Endothelial cell of umbilical vein (primary cell): Measurements from ENCODE around the gene ZNF621. TPM values are rescaled to one million over a fixed set of nuclear protein-coding genes. Genes with fewer than 3 reads are reported as not detected.

Experiments
- BruUV-seq: library from RNA; stranded (reverse); fragments of 400-500 nt; replicated peaks from 2 replicates; lab custom pipeline; 2021; lab: Mats Ljungman, UMichigan
- CTCF ChIA-PET: fragments of 300-600, 350-600 bp; sonication (Branson Sonifier 250); formaldehyde crosslinking; loops from one replicate; lab custom pipeline; 2021; ENCODE audit warnings: antibody characterized with exemption, inconsistent platforms; lab: Charles Lee
- POLR2A ChIA-PET: fragments of 300-600, 350-600 bp; sonication (Branson Sonifier 250); formaldehyde crosslinking; loops from one replicate; lab custom pipeline; 2021; ENCODE audit warnings: antibody characterized with exemption, inconsistent platforms; lab: Charles Lee
- DNase-seq: peaks from one replicate; pipeline ENCODE4 v3.0.0-alpha.2; 2011; ENCODE audit warnings: low read depth, low spot score
- FAIRE-seq: peaks from 2 replicates; lab custom pipeline; 2011; peaks lifted over from hg19 to GRCh38; lab: Jason Lieb, UNC
- H2AFZ ChIP-seq: 2 replicates; pipeline ENCODE4 v1.6.0; 2012; ENCODE audit warnings: low read depth, low read length, control low read depth, inconsistent platforms
- H3K27ac ChIP-seq: 2 replicates; pipeline ENCODE4 v1.5.1; 2011; ENCODE audit warnings: low read depth, mild to moderate bottlenecking, control low read depth, low read length, moderate library complexity; ENCODE audit not compliant: insufficient read depth
- H3K27me3 ChIP-seq, 2 experiments: 2 replicates each; pipeline versions ENCODE4 v1.6.0 to v1.6.1; 2011; ENCODE audit warnings: low read length in 2 of 2, mixed read lengths in 1 of 2; ENCODE audit not compliant: control insufficient read depth in 2 of 2, insufficient read depth in 2 of 2
- H3K36me3 ChIP-seq, 2 experiments: 2 replicates in 1 of 2; 3 replicates in 1 of 2; pipeline ENCODE4 v1.5.1; 2011; ENCODE audit warnings: low read length in 2 of 2, mild to moderate bottlenecking in 1 of 2, moderate library complexity in 1 of 2; ENCODE audit not compliant: control insufficient read depth in 2 of 2, insufficient read depth in 2 of 2; ENCODE audit errors: extremely low read depth in 1 of 2
- H3K4me1 ChIP-seq: 3 replicates; pipeline ENCODE4 v1.5.1; 2011; ENCODE audit warnings: mild to moderate bottlenecking, low read length; ENCODE audit not compliant: control insufficient read depth, insufficient read depth; ENCODE audit errors: extremely low read depth
- H3K4me2 ChIP-seq: 2 replicates; pipeline ENCODE4 v1.6.1; 2011; ENCODE audit warnings: low read length, control low read depth, mixed read lengths; ENCODE audit not compliant: insufficient read depth
- H3K4me3 ChIP-seq, 3 experiments: fragments of 200-600 bp in 1 of 3; sonication (generic), shearing (Covaris generic) in 1 of 3; replicated peaks in 1 of 3; 2 replicates each; pipeline ENCODE4 v1.5.1; 2011 to 2016; ENCODE audit warnings: control low read depth in 3 of 3, low read length in 3 of 3, mild to moderate bottlenecking in 2 of 3, inconsistent platforms in 1 of 3, low read depth in 1 of 3, moderate library complexity in 1 of 3; ENCODE audit not compliant: insufficient read depth in 1 of 3
- H3K79me2 ChIP-seq: 2 replicates; pipeline ENCODE4 v1.6.0; 2012; ENCODE audit warnings: low read length, inconsistent platforms; ENCODE audit not compliant: control insufficient read depth, insufficient read depth
- H3K9ac ChIP-seq: replicated peaks from 2 replicates; pipeline ENCODE3; 2011; ENCODE audit warnings: low read length, control low read depth; ENCODE audit not compliant: insufficient read depth; ENCODE audit errors: extremely low read depth
- H3K9me1 ChIP-seq: replicated peaks from 3 replicates; pipeline ENCODE4 v1.6.0; 2011; ENCODE audit warnings: mild to moderate bottlenecking, low read length; ENCODE audit not compliant: control insufficient read depth, insufficient read depth; ENCODE audit errors: extremely low read depth
- H3K9me3 ChIP-seq: replicated peaks from 2 replicates; pipeline ENCODE4 v1.5.1; 2012; ENCODE audit warnings: low read length, inconsistent platforms; ENCODE audit not compliant: control insufficient read depth, insufficient read depth
- H4K20me1 ChIP-seq: replicated peaks from 2 replicates; pipeline ENCODE3; 2011; ENCODE audit warnings: mild to moderate bottlenecking, low read length; ENCODE audit not compliant: control insufficient read depth, insufficient read depth; ENCODE audit errors: extremely low read depth
- EZH2 ChIP-seq: IDR thresholded peaks from 2 replicates; pipeline ENCODE4 v1.6.1; 2012; ENCODE audit warnings: borderline replicate concordance, low read depth, mild to moderate bottlenecking, moderate library complexity, low read length, inconsistent platforms; ENCODE audit not compliant: severe bottlenecking
- FOS ChIP-seq: IDR thresholded peaks from 2 replicates; pipeline ENCODE4 v1.6.1; 2011; ENCODE audit warnings: mild to moderate bottlenecking, low read length, moderate library complexity, borderline replicate concordance; ENCODE audit not compliant: insufficient read depth
- GATA2 ChIP-seq: IDR thresholded peaks from 2 replicates; pipeline ENCODE4 v1.7.0; 2011; ENCODE audit warnings: low read depth, mild to moderate bottlenecking, moderate library complexity, mixed read lengths, low read length; ENCODE audit not compliant: insufficient read length, insufficient read depth
- JUN ChIP-seq: IDR thresholded peaks from 2 replicates; pipeline ENCODE4 v1.6.1; 2011; ENCODE audit warnings: borderline replicate concordance, low read depth; ENCODE audit not compliant: insufficient read length, insufficient read depth
- MYC ChIP-seq: IDR thresholded peaks from one replicate; pipeline ENCODE4 v1.6.1; 2011; ENCODE audit warnings: mild to moderate bottlenecking, low read depth, low read length
- POLR2A ChIP-seq: IDR thresholded peaks from 2 replicates; pipeline ENCODE4 v1.6.1; 2012; ENCODE audit warnings: low read depth, mild to moderate bottlenecking, control low read depth, low read length
- POLR2AphosphoS5 ChIP-seq: IDR thresholded peaks from 2 replicates; pipeline ENCODE4 v1.6.1; 2012; ENCODE audit warnings: low read depth, mild to moderate bottlenecking, control low read depth, low read length, moderate library complexity; ENCODE audit not compliant: insufficient read depth
- dilution Hi-C: fragments of 300-500 bp; cut with MboI; formaldehyde crosslinking; loops from one replicate; pipeline ENCODE4 v1.15.0; 2019; ENCODE audit warnings: low sequenced_read_pairs; ENCODE audit not compliant: extremely low pct_ligation_motif_present
- intact Hi-C: fragments of 100-400 bp; cut with micrococcal nuclease; formaldehyde crosslinking; loops from one replicate; pipeline ENCODE4 v1.10.0; 2022
- polyA plus RNA-seq, 4 experiments: library from polyadenylated mRNA; depleted of rRNA in 3 of 4; stranded (reverse) in 3 of 4; unstranded in 1 of 4; fragments of >200 nt; gene quantifications; 2 replicates each; pipeline versions ENCODE4 v1.2.1 to v1.2.3, GENCODE V29; 2011 to 2012; ENCODE audit warnings: missing spikeins in 1 of 4
- total RNA-seq: library from RNA; stranded (reverse); gene quantifications from 2 replicates; pipeline ENCODE4 v1.2.3, GENCODE V29; 2021
- TF ChIP-seq, protein P1 (sequence below), 2 donors: IDR thresholded peaks; 1 replicate in 1 of 2; 2 replicates in 1 of 2; pipeline ENCODE4 v1.5.1; 2011; ENCODE audit warnings: low read length in 2 of 2, mild to moderate bottlenecking in 2 of 2, moderate library complexity in 2 of 2, control low read depth in 1 of 2, inconsistent platforms in 1 of 2, low read depth in 1 of 2; ENCODE audit not compliant: insufficient read depth in 1 of 2; ENCODE audit errors: extremely low read depth in 1 of 2
- TF ChIP-seq, protein P2 (sequence below): IDR thresholded peaks from 2 replicates; pipeline ENCODE4 v1.6.1; 2011; ENCODE audit not compliant: insufficient read depth, insufficient read length

The ZNF621 gene
- total and polyA plus RNA-seq, 2 donors (not counting 3 experiments of a cell fraction or from before 2014, with no cell fraction given): 8.5 to 22.5 TPM

DNA sequence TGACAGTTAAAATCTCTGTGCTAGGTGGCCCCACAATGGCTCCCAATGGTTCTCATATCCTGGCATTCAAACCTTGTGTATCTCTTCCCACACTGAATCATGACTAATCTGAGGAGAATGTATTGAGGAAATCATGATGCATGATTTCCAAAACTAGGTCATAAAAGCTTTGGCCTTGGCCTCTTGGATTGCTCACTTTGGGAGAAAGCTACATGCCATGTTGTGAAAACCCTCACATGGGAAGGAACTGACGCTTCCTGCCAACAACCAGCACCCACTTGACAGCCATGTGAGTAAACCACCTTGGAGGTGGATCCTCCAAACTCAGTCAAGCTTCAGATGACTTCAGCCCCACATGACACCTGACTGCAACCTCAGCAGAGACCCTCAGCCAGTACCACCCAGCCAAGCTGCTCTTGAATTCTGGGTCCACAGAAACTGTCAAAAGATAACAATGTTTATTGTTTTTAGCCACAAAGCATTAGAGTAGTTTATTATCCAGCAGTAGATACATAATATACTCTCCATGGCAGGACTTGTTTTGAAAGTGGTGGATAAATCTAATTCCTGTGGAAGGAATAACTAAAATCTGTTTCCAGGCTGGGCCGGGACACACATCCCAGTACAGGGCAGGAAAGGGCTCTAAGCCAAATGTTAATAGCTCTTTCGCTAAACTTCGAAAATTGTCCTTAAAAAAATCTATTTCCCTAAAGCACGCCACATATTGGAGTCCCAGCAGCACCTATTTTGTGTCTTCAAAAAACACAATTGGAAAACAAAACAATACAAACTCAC lies 19.9 kb upstream of the ZNF621 start:
- no peak overlapping the region for H2AFZ ChIP-seq
- no peaks in the 10 kb centered on the region for H3K79me2 ChIP-seq
- TSS peak; percentile 65 for BruUV-seq
- POLR2A ChIA-PET: interaction anchor here (1.7 to 3.0 kb wide), 2 partner anchors 19 to 47 kb away, joined by 10 to 19 read pairs; partner anchors contain the start of genes RPL14 and ZNF621
- H3K4me2 ChIP-seq: peak overlapping the region; percentile 46
- H3K9ac ChIP-seq: peak overlapping the region; percentile 69
- peaks cover 19% of the 10 kb centered on the region for H3K4me1 ChIP-seq
- no peaks in the 10 kb centered on the region for H4K20me1 ChIP-seq
- no peaks in the 10 kb centered on the region for H3K27me3 ChIP-seq
- H3K27ac ChIP-seq: peak overlapping the region; percentile 96
- TF ChIP-seq FOS: peak; percentile 98
- TF ChIP-seq, protein P1, sequence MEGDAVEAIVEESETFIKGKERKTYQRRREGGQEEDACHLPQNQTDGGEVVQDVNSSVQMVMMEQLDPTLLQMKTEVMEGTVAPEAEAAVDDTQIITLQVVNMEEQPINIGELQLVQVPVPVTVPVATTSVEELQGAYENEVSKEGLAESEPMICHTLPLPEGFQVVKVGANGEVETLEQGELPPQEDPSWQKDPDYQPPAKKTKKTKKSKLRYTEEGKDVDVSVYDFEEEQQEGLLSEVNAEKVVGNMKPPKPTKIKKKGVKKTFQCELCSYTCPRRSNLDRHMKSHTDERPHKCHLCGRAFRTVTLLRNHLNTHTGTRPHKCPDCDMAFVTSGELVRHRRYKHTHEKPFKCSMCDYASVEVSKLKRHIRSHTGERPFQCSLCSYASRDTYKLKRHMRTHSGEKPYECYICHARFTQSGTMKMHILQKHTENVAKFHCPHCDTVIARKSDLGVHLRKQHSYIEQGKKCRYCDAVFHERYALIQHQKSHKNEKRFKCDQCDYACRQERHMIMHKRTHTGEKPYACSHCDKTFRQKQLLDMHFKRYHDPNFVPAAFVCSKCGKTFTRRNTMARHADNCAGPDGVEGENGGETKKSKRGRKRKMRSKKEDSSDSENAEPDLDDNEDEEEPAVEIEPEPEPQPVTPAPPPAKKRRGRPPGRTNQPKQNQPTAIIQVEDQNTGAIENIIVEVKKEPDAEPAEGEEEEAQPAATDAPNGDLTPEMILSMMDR (IDR thresholded peaks at IDR 0.05; ENCODE audit: extremely low read depth in 1 of 2, insufficient read depth in 1 of 2, low read depth in 1 of 2, low read length in 2 of 2): no peak
- TF ChIP-seq EZH2: no peak
- TF ChIP-seq, protein P2, sequence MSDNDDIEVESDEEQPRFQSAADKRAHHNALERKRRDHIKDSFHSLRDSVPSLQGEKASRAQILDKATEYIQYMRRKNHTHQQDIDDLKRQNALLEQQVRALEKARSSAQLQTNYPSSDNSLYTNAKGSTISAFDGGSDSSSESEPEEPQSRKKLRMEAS: peak; percentile 91
- TF ChIP-seq MYC: peak; percentile 43
- peak; percentile 100 for TF ChIP-seq JUN
- peak; percentile 50 for TF ChIP-seq POLR2A
- TF ChIP-seq GATA2: peak; percentile 54
- peak; percentile 93 for TF ChIP-seq POLR2AphosphoS5
- H3K9me1 ChIP-seq: no peaks in the 10 kb centered on the region
- intact Hi-C loops: loop anchor here (1.0 to 10.0 kb wide), 7 partner anchors 19 to 970 kb away; partner anchors contain the start of genes RPL14, ZNF619 and ZNF621
- dilution Hi-C loops: no loop called here
- H3K9me3 ChIP-seq: no peaks in the 10 kb centered on the region
- FAIRE-seq: peak; percentile 94
- CTCF ChIA-PET: interaction anchor here (0.9 to 2.5 kb wide), 7 partner anchors 20 to 52 kb away, joined by 3 to 19 read pairs (median 4); partner anchors contain the start of genes RPL14, ZNF619 and ZNF621
- H3K36me3 ChIP-seq: no peaks in the 10 kb centered on the region
- peak overlapping the region in 1 of 3 experiments; percentile 78 for H3K4me3 ChIP-seq
- DNase-seq: peak; percentile 98
